GM10266 (cell line): ENCODE results near the gene RHCE.
"Not testable (repeated sequence)": the region's sequence is repeated elsewhere in the genome, so short reads cannot be mapped to it uniquely, and the experiment has no call there.

ENCODE experiments used
- DNase-seq: peaks from one replicate; pipeline ENCODE4 v3.0.0; 2012; ENCODE audit errors: extremely low spot score
- CTCF ChIP-seq: IDR thresholded peaks from 2 replicates; pipeline ENCODE4 v1.5.1; 2012; ENCODE audit warnings: mild to moderate bottlenecking, low read depth; ENCODE audit not compliant: control insufficient read depth, insufficient read depth; ENCODE audit errors: missing control alignments

RHCE gene

GRCh38 chr1:25342846-25343245 lies 77.8 kb downstream of the RHCE start:
- DNase-seq: no peak
- TF ChIP-seq CTCF: no peak

- TF ChIP-seq CTCF: no peak
- no peak for DNase-seq
Measured at GRCh38 chr1:25341746-25342145, 78.9 kb downstream of the RHCE start.

- no peak for DNase-seq
- no peak for TF ChIP-seq CTCF
Measured at GRCh38 chr1:25338986-25339385, 81.6 kb downstream of the RHCE start.

- no peak for TF ChIP-seq CTCF
- peak; percentile 87 for DNase-seq
Measured at GRCh38 chr1:25338188-25338981, 82.2 kb downstream of the RHCE start, which contains the start of gene TMEM50A. Gene TMEM50A, plus strand, starts transcription at chr1:25338334. Its CDS starts 2,153 bp downstream, at chr1:25340487.

GRCh38 chr1:25337483-25338187 lies 83.0 kb downstream of the RHCE start:
- DNase-seq: not testable (repeated sequence)

- TF ChIP-seq CTCF: peak; percentile 38
- not testable (repeated sequence) for DNase-seq
Measured at GRCh38 chr1:25336922-25337354, 83.7 kb downstream of the RHCE start.

GRCh38 chr1:25329950-25330349 lies 90.7 kb downstream of the RHCE start:
- DNase-seq: not testable (repeated sequence)

GRCh38 chr1:25329336-25329735 lies 91.3 kb downstream of the RHCE start:
- DNase-seq: not testable (repeated sequence)

- DNase-seq: not testable (repeated sequence)
Measured at GRCh38 chr1:25328791-25329185, 91.8 kb downstream of the RHCE start.

GRCh38 chr1:25327864-25328790 lies 92.5 kb downstream of the RHCE start:
- not testable (repeated sequence) for DNase-seq

- DNase-seq: not testable (repeated sequence)
Measured at GRCh38 chr1:25324407-25324806, 96.2 kb downstream of the RHCE start.

- DNase-seq: not testable (repeated sequence)
Measured at GRCh38 chr1:25322127-25322526, 98.5 kb downstream of the RHCE start.

GRCh38 chr1:25320314-25320938 lies 100.2 kb downstream of the RHCE start:
- not testable (repeated sequence) for DNase-seq
